HL-60/S4 treated with phorbol 12-myristate 13-acetate at 8.2 ng/mL for 4 days and 3 days (cell line): ENCODE data around the gene NSDHL.

Source experiments
- in situ Hi-C: fragments of 300-500 bp; cut with MboI; formaldehyde crosslinking; loops from 2 replicates; pipeline ENCODE4 v1.15.0; 2022; ENCODE audit warnings: low sequenced_read_pairs

NSDHL gene

GRCh38 chrX:152843852-152844251 is 13.0 kb downstream of the NSDHL start:
- in situ Hi-C loops = no loop called here

GRCh38 chrX:152844256-152844655 is 13.4 kb downstream of the NSDHL start:
- in situ Hi-C loops = no loop called here

GRCh38 chrX:152845618-152846240 is 14.9 kb downstream of the NSDHL start:
- in situ Hi-C loops = no loop called here

GRCh38 chrX:152847281-152847680 is 16.4 kb downstream of the NSDHL start:
- in situ Hi-C loops = no loop called here

GRCh38 chrX:152850465-152850864 is 19.6 kb downstream of the NSDHL start:
- in situ Hi-C loops = no loop called here

GRCh38 chrX:152853986-152854385 is 23.1 kb downstream of the NSDHL start:
- in situ Hi-C loops = no loop called here

- in situ Hi-C loops = no loop called here
These were observed 30.3 kb downstream of the NSDHL start for GRCh38 chrX:152861116-152861515.

- in situ Hi-C loops = no loop called here
These were observed 31.0 kb downstream of the NSDHL start for GRCh38 chrX:152861826-152862225.

GRCh38 chrX:152865232-152865920 is 34.5 kb downstream of the NSDHL start:
- in situ Hi-C loops = no loop called here

GRCh38 chrX:152866386-152866785 is 35.5 kb downstream of the NSDHL start:
- in situ Hi-C loops = no loop called here

- in situ Hi-C loops = no loop called here
These were observed 39.1 kb downstream of the NSDHL start for GRCh38 chrX:152869972-152870371.

- in situ Hi-C loops = no loop called here
These were observed 40.4 kb downstream of the NSDHL start for GRCh38 chrX:152871260-152871659.

- in situ Hi-C loops = no loop called here
These were observed 41.7 kb downstream of the NSDHL start for GRCh38 chrX:152872522-152872921.

- in situ Hi-C loops = no loop called here
These were observed 42.5 kb downstream of the NSDHL start for GRCh38 chrX:152873361-152873760.

- in situ Hi-C loops = no loop called here
These were observed 46.3 kb downstream of the NSDHL start for GRCh38 chrX:152876931-152877840.

GRCh38 chrX:152878976-152879755 is 48.3 kb downstream of the NSDHL start:
- in situ Hi-C loops = no loop called here

- in situ Hi-C loops = no loop called here
These were observed 50.4 kb downstream of the NSDHL start for GRCh38 chrX:152881289-152881688.

- in situ Hi-C loops = no loop called here
These were observed 53.3 kb downstream of the NSDHL start for GRCh38 chrX:152884171-152884570.

- in situ Hi-C loops = no loop called here
These were observed 55.9 kb downstream of the NSDHL start for GRCh38 chrX:152886716-152887115.

- in situ Hi-C loops = no loop called here
These were observed 61.6 kb downstream of the NSDHL start for GRCh38 chrX:152892499-152892898.
